H9 (cell line): ENCODE data around the gene SH3RF3. TPM values are rescaled to one million over a fixed set of nuclear protein-coding genes. Genes with fewer than 3 reads are reported as not detected.

Source experiments
- DNase-seq: peaks from one replicate; pipeline ENCODE4 v3.0.0-alpha.2; 2017
- H2AFZ ChIP-seq: one replicate; pipeline ENCODE4 v1.6.1; 2013; ENCODE audit warnings: mild to moderate bottlenecking, low read length, control low read depth, moderate library complexity
- H2AK5ac ChIP-seq: 2 replicates; pipeline ENCODE4 v1.6.1; 2013; ENCODE audit warnings: low read length, control low read depth, mixed read lengths; ENCODE audit not compliant: insufficient read length
- H2BK120ac ChIP-seq: one replicate; pipeline ENCODE4 v1.6.1; 2013; ENCODE audit warnings: low read depth, mild to moderate bottlenecking, low read length, control low read depth, inconsistent platforms; ENCODE audit not compliant: poor library complexity, severe bottlenecking
- H2BK12ac ChIP-seq: 2 replicates; pipeline ENCODE4 v1.6.1; 2013; ENCODE audit warnings: low read length, control low read depth, mixed read lengths, low read depth; ENCODE audit not compliant: insufficient read length
- H2BK15ac ChIP-seq: 2 replicates; pipeline ENCODE4 v1.6.1; 2013; ENCODE audit warnings: low read depth, low read length, control low read depth
- H2BK20ac ChIP-seq: one replicate; pipeline ENCODE4 v1.6.1; 2013; ENCODE audit warnings: low read depth, mild to moderate bottlenecking, low read length, control low read depth, inconsistent platforms; ENCODE audit not compliant: poor library complexity, severe bottlenecking
- H2BK5ac ChIP-seq: 2 replicates; pipeline ENCODE4 v1.6.1; 2013; ENCODE audit warnings: low read length, control low read depth, mixed read lengths; ENCODE audit not compliant: insufficient read length
- H3K14ac ChIP-seq: 2 replicates; pipeline ENCODE4 v1.6.1; 2013; ENCODE audit warnings: low read length, control low read depth; ENCODE audit not compliant: insufficient read depth
- H3K18ac ChIP-seq: 2 replicates; pipeline ENCODE4 v1.6.1; 2013; ENCODE audit warnings: low read depth, mild to moderate bottlenecking, mixed read lengths, low read length, control low read depth; ENCODE audit not compliant: insufficient read length
- H3K23ac ChIP-seq: 2 replicates; pipeline ENCODE4 v1.6.1; 2013; ENCODE audit warnings: low read length, control low read depth, mixed read lengths, low read depth; ENCODE audit not compliant: insufficient read length
- H3K23me2 ChIP-seq: 2 replicates; pipeline ENCODE4 v1.6.1; 2013; ENCODE audit warnings: low read depth, mild to moderate bottlenecking, mixed read lengths, low read length, control low read depth; ENCODE audit not compliant: insufficient read length, poor library complexity, severe bottlenecking
- H3K27ac ChIP-seq: 2 replicates; pipeline ENCODE4 v1.5.1; 2013; ENCODE audit warnings: low read length, control low read depth, mixed read lengths, low read depth; ENCODE audit not compliant: insufficient read length
- H3K27me3 ChIP-seq: 2 replicates; pipeline ENCODE4 v1.6.1; 2013; ENCODE audit warnings: low read length, control low read depth, inconsistent platforms; ENCODE audit not compliant: insufficient read depth
- H3K4ac ChIP-seq: 2 replicates; pipeline ENCODE4 v1.6.1; 2013; ENCODE audit warnings: low read depth, mild to moderate bottlenecking, control low read depth, inconsistent platforms, low read length, moderate library complexity
- H3K4me1 ChIP-seq: 2 replicates; pipeline ENCODE4 v1.6.1; 2013; ENCODE audit warnings: low read length, control low read depth, inconsistent platforms; ENCODE audit not compliant: insufficient read depth
- H3K4me2 ChIP-seq: 2 replicates; pipeline ENCODE4 v1.6.1; 2013; ENCODE audit warnings: low read length, control low read depth, mixed read lengths; ENCODE audit not compliant: insufficient read length, insufficient read depth
- H3K56ac ChIP-seq: 2 replicates; pipeline ENCODE4 v1.6.1; 2013; ENCODE audit warnings: low read depth, mild to moderate bottlenecking, mixed read lengths, low read length, control low read depth; ENCODE audit not compliant: insufficient read length
- H3K79me1 ChIP-seq: 2 replicates; pipeline ENCODE4 v1.6.1; 2013; ENCODE audit warnings: low read depth, mild to moderate bottlenecking, moderate library complexity, low read length, control low read depth, inconsistent platforms; ENCODE audit not compliant: insufficient read depth, poor library complexity, severe bottlenecking
- H3K79me2 ChIP-seq: 2 replicates; pipeline ENCODE4 v1.6.1; 2013; ENCODE audit warnings: low read length, control low read depth, inconsistent platforms; ENCODE audit not compliant: insufficient read depth
- H3K9ac ChIP-seq: 2 replicates; pipeline ENCODE4 v1.6.1; 2013; ENCODE audit warnings: low read length, control low read depth, mixed read lengths; ENCODE audit not compliant: insufficient read length; ENCODE audit errors: extremely low read depth
- H3K9me3 ChIP-seq: one replicate; pipeline ENCODE4 v1.6.1; 2013; ENCODE audit warnings: low read depth, low read length, inconsistent platforms; ENCODE audit not compliant: control insufficient read depth
- H3T11ph ChIP-seq: one replicate; pipeline ENCODE4 v1.6.1; 2013; ENCODE audit warnings: mild to moderate bottlenecking, low read length, control low read depth, inconsistent platforms
- H4K20me1 ChIP-seq: one replicate; pipeline ENCODE4 v1.6.1; 2013; ENCODE audit not compliant: control insufficient read depth, insufficient read length, insufficient read depth
- H4K5ac ChIP-seq: 2 replicates; pipeline ENCODE4 v1.6.1; 2013; ENCODE audit warnings: low read depth, mild to moderate bottlenecking, mixed read lengths, low read length, control low read depth; ENCODE audit not compliant: insufficient read length
- H4K8ac ChIP-seq: replicated peaks from 2 replicates; pipeline ENCODE4 v1.6.1; 2013; ENCODE audit warnings: low read length, control low read depth, mixed read lengths, low read depth; ENCODE audit not compliant: insufficient read length
- H4K91ac ChIP-seq: 2 replicates; pipeline ENCODE4 v1.6.1; 2013; ENCODE audit warnings: low read depth, mild to moderate bottlenecking, moderate library complexity, mixed read lengths, low read length, control low read depth; ENCODE audit not compliant: insufficient read length
- H3K27ac Mint-ChIP-seq, 3 experiments: 2 replicates in 2 of 3; 3 replicates in 1 of 3; pipeline ENCODE4 v1.8.0; 2020 to 2021; ENCODE audit warnings: mixed read lengths in 3 of 3, mild to moderate bottlenecking in 1 of 3, moderate library complexity in 1 of 3
- H3K27me3 Mint-ChIP-seq: 2 replicates; pipeline ENCODE4 v1.8.0; 2021; ENCODE audit warnings: low read depth, mild to moderate bottlenecking, moderate library complexity, mixed read lengths
- H3K36me3 Mint-ChIP-seq, 3 experiments: 2 replicates in 2 of 3; 3 replicates in 1 of 3; pipeline ENCODE4 v1.8.0; 2020 to 2021; ENCODE audit warnings: low read depth in 3 of 3, mixed read lengths in 3 of 3; ENCODE audit not compliant: insufficient read depth in 1 of 3
- H3K4me1 Mint-ChIP-seq, 2 experiments: 2 replicates each; pipeline ENCODE4 v1.8.0; 2020; ENCODE audit warnings: mixed read lengths in 2 of 2
- H3K4me3 Mint-ChIP-seq, 2 experiments: 2 replicates in 1 of 2; 3 replicates in 1 of 2; pipeline ENCODE4 v1.8.0; 2020 to 2021; ENCODE audit warnings: mild to moderate bottlenecking in 2 of 2, mixed read lengths in 2 of 2, moderate library complexity in 1 of 2
- H3K9me3 Mint-ChIP-seq, 2 experiments: 2 replicates in 1 of 2; 3 replicates in 1 of 2; pipeline ENCODE4 v1.8.0; 2020; ENCODE audit warnings: mild to moderate bottlenecking in 2 of 2, mixed read lengths in 2 of 2, moderate library complexity in 1 of 2
- WGBS: extraction: QIAGEN DNeasy Blood & Tissue Kit; methylation state at CpG from one replicate; pipeline ENCODE4 v1.1.7; 2013; ENCODE audit warnings: missing lambda C conversion rate, low lambda C conversion rate, mixed read lengths; ENCODE audit not compliant: insufficient read length; ENCODE audit errors: extremely low coverage; 5-methylcytosine and 5-hydroxymethylcytosine counted together
- total RNA-seq: library from RNA; stranded (reverse); gene quantifications from 2 replicates; pipeline ENCODE4 v1.2.1, GENCODE V29; 2021
- TF ChIP-seq, protein P1 (sequence below): fragments of 200-600 bp; sonication (generic); conservative IDR thresholded peaks from 3 replicates; pipeline ENCODE4 v1.8.0; 2021; ENCODE audit warnings: antibody characterized with exemption, mild to moderate bottlenecking

SH3RF3 gene
- total RNA-seq, 1 experiment from 2014 or later, result 0.46 TPM

DNA sequence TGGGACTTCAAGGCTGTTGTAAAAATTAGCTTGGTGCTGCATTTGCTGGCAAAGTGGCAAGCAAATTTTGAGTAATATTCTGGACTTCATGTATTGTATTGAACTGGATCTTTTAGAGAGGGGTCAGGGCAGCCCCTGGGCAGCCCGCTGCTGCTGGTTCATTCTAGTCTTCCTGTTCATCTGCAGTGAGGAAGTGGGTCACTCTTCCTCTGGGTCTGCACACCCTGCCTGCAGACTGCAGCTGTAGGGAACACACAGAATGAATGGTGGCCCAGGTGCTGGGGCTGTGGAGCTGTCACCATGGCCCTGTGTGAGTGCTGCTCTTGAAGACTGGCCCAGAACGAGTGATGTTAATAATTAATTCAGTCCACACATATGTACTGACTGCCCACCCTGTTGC is 9.4 kb downstream of the SH3RF3 start:
- no peaks in the 10 kb centered on the region for H3K79me2 ChIP-seq
- no peak overlapping the region; a peak in 1 of 7 replicates for H3K27ac Mint-ChIP-seq
- no peaks in the 10 kb centered on the region for H4K20me1 ChIP-seq

More for the DNA sequence above, 9.4 kb downstream of the SH3RF3 start:
- TF ChIP-seq, protein P1, sequence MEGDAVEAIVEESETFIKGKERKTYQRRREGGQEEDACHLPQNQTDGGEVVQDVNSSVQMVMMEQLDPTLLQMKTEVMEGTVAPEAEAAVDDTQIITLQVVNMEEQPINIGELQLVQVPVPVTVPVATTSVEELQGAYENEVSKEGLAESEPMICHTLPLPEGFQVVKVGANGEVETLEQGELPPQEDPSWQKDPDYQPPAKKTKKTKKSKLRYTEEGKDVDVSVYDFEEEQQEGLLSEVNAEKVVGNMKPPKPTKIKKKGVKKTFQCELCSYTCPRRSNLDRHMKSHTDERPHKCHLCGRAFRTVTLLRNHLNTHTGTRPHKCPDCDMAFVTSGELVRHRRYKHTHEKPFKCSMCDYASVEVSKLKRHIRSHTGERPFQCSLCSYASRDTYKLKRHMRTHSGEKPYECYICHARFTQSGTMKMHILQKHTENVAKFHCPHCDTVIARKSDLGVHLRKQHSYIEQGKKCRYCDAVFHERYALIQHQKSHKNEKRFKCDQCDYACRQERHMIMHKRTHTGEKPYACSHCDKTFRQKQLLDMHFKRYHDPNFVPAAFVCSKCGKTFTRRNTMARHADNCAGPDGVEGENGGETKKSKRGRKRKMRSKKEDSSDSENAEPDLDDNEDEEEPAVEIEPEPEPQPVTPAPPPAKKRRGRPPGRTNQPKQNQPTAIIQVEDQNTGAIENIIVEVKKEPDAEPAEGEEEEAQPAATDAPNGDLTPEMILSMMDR, result no peak
- Histone ChIP-seq H2AK5ac (no peak overlapping the region), H3K27ac (no peak overlapping the region), H4K91ac (no peak overlapping the region), H3K79me1 (no peaks in the 10 kb centered on the region), H3K23me2 (no peaks in the 10 kb centered on the region), H4K5ac (no peak overlapping the region), H2BK12ac (no peak overlapping the region), H3K4ac (no peak overlapping the region), H2BK20ac (no peak overlapping the region), H3K9ac (no peak overlapping the region), H2BK15ac (no peak overlapping the region), H3K56ac (no peak overlapping the region), H3K14ac (no peak overlapping the region), H2BK120ac (no peak overlapping the region), H3K27me3 (no peaks in the 10 kb centered on the region; the same call in 1 of the 2 replicates), H4K8ac (no peak overlapping the region), H3K4me1 (no peaks in the 10 kb centered on the region), H3K23ac (no peak overlapping the region), H3K4me2 (no peak overlapping the region), H2AFZ (no peak overlapping the region), H3T11ph (no peak overlapping the region), H3K9me3 (no peaks in the 10 kb centered on the region), H2BK5ac (no peak overlapping the region), H3K18ac (no peak overlapping the region)
- H3K36me3 Mint-ChIP-seq, result no peaks in the 10 kb centered on the region
- H3K4me3 Mint-ChIP-seq, result no peak overlapping the region
- no peaks in the 10 kb centered on the region for H3K9me3 Mint-ChIP-seq
- no peak for DNase-seq
- H3K27me3 Mint-ChIP-seq, result peaks cover 24% of the 10 kb centered on the region
- no CpG with 5 or more reads among the region's 2 CpGs for WGBS
- H3K4me1 Mint-ChIP-seq, result peaks cover 9 to 12% of the 10 kb centered on the region in 2 experiments; a peak in 3 of 4 replicates
